GM06990 (cell line): ENCODE measurements around the gene CFAP46.

Experiments
- DNase-seq: peaks from one replicate; pipeline ENCODE4 v3.0.0-alpha.2; 2011; ENCODE audit not compliant: insufficient read length; ENCODE audit errors: extremely low read depth
- H3K27me3 ChIP-seq: replicated peaks from 2 replicates; pipeline ENCODE4 v1.6.0; 2011; ENCODE audit warnings: low read length; ENCODE audit not compliant: control insufficient read depth, insufficient read depth
- H3K36me3 ChIP-seq: 2 replicates; pipeline ENCODE4 v1.5.1; 2011; ENCODE audit warnings: low read length; ENCODE audit not compliant: control insufficient read depth, insufficient read depth
- H3K4me3 ChIP-seq: replicated peaks from 2 replicates; pipeline ENCODE4 v1.5.1; 2011; ENCODE audit warnings: low read depth, mild to moderate bottlenecking, control low read depth, low read length
- TF ChIP-seq, protein P1 (sequence below): IDR thresholded peaks from 2 replicates; pipeline ENCODE4 v1.5.1; 2011; ENCODE audit warnings: low read length, control low read depth, mild to moderate bottlenecking, inconsistent platforms; ENCODE audit not compliant: insufficient read depth, poor library complexity, severe bottlenecking

CFAP46 gene

GRCh38 chr10:132878730-132879407, 63.5 kb downstream of the CFAP46 start:
- TF ChIP-seq, protein P1, sequence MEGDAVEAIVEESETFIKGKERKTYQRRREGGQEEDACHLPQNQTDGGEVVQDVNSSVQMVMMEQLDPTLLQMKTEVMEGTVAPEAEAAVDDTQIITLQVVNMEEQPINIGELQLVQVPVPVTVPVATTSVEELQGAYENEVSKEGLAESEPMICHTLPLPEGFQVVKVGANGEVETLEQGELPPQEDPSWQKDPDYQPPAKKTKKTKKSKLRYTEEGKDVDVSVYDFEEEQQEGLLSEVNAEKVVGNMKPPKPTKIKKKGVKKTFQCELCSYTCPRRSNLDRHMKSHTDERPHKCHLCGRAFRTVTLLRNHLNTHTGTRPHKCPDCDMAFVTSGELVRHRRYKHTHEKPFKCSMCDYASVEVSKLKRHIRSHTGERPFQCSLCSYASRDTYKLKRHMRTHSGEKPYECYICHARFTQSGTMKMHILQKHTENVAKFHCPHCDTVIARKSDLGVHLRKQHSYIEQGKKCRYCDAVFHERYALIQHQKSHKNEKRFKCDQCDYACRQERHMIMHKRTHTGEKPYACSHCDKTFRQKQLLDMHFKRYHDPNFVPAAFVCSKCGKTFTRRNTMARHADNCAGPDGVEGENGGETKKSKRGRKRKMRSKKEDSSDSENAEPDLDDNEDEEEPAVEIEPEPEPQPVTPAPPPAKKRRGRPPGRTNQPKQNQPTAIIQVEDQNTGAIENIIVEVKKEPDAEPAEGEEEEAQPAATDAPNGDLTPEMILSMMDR, result no peak
- H3K4me3 ChIP-seq, result no peak overlapping the region
- H3K27me3 ChIP-seq, result no peaks in the 10 kb centered on the region
- no peak for DNase-seq
- H3K36me3 ChIP-seq, result no peaks in the 10 kb centered on the region

- Histone ChIP-seq H3K36me3 (no peaks in the 10 kb centered on the region), H3K27me3 (no peaks in the 10 kb centered on the region), H3K4me3 (no peak overlapping the region)
- TF ChIP-seq, protein P1, result no peak
- DNase-seq, result no peak
These were observed 64.2 kb downstream of the CFAP46 start for GRCh38 chr10:132878091-132878729.

DNA sequence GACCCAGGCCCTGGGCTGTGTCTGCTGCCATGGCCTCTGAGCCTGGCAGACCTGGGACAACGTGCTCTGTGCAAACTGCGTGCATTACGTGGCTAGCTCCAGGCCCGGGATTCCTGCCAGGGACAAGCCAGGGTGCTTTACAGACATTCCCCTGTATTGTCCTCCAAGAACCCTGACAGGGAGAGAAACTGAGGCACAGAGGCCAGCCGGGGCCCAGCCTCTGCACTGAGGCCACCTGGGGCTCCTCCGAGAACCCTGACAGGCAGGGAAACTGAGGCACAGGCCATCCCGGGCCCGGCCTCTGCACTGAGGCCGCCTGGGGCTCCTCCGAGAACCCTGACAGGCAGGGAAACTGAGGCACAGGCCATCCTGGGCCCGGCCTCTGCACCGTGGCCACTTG, 64.9 kb downstream of the CFAP46 start:
- Histone ChIP-seq H3K4me3 (no peak overlapping the region), H3K27me3 (no peaks in the 10 kb centered on the region), H3K36me3 (no peaks in the 10 kb centered on the region)
- TF ChIP-seq, protein P1, result no peak
- DNase-seq, result no peak

DNA sequence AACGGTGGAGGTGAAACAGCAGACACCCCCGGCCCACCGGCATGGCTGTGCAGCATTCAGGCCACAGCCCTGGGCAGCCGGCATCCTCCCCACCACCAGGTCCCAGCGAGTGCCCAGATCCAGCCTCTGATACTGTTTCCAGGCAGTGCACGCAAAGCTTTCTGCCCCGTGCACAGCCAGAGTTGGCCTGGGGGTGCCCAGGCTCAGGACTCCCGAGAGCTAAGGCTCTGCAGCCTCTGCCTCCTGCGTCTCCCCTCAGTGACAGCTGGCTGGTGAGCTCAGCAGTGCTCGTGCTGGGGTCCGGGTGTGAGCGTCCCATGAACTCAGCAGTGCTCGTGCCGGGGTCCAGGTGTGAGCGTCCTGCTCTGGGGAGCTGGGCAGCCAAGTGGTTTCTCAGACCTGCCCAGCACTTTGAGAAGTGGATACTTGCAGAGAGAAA, 65.4 kb downstream of the CFAP46 start:
- no peak for DNase-seq
- TF ChIP-seq, protein P1, result no peak
- Histone ChIP-seq H3K4me3 (no peak overlapping the region), H3K36me3 (no peaks in the 10 kb centered on the region), H3K27me3 (no peaks in the 10 kb centered on the region)

GRCh38 chr10:132876131-132876860, 66.1 kb downstream of the CFAP46 start:
- no peak overlapping the region for H3K4me3 ChIP-seq
- H3K27me3 ChIP-seq, result no peaks in the 10 kb centered on the region
- no peaks in the 10 kb centered on the region for H3K36me3 ChIP-seq
- DNase-seq, result no peak
- TF ChIP-seq, protein P1, result no peak
